Prostate gland (tissue), 2 donors: Measurements from ENCODE around the gene PLEKHG7.
"Not testable (repeated sequence)": the region's sequence is repeated elsewhere in the genome, so short reads cannot be mapped to it uniquely, and the experiment has no call there.

Source experiments
- CTCF ChIP-seq, 4 experiments: fragments of 200-600 bp in 2 of 4; fragments of 450-650 bp in 2 of 4; sonication (generic) in 2 of 4; IDR thresholded peaks; 1 replicate in 3 of 4; 2 replicates in 1 of 4; pipeline ENCODE4 v1.5.1; 2016 to 2019; ENCODE audit warnings: antibody characterized with exemption in 4 of 4, mild to moderate bottlenecking in 2 of 4, moderate library complexity in 2 of 4
- POLR2A ChIP-seq: fragments of 450-650 bp; IDR thresholded peaks from one replicate; pipeline ENCODE4 v1.6.1; 2016; ENCODE audit warnings: antibody characterized with exemption, mild to moderate bottlenecking

DNA sequence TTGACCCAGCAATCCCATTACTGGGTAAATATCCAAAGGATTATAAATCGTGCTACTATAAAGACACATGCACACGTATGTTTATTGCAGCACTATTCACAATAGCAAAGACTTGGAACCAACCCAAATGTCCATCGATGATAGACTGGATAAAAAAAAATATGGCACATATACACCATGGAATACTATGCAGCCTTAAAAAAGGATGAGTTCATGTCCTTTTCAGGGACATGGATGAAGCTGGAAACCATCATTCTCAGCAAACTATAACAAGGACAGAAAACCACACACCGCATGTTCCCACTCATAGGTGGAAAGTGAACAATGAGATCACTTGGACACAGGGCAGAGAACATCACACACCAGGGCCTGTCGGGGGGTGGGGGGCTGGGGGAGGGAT, 91.6 kb downstream of the PLEKHG7 start:
- TF ChIP-seq CTCF (IDR thresholded peaks at IDR 0.05); POLR2A: not testable (repeated sequence)
